ENCODE measurements around the gene ENGASE.

ENGASE gene

GRCh38 chr17:79039886-79040285 is 34.7 kb upstream of the ENGASE start:
- DNase-seq (ENCODE audit: low spot score): no peak

- DNase-seq (ENCODE audit: low spot score): no peak
Measured at GRCh38 chr17:79041041-79041570, 33.5 kb upstream of the ENGASE start.

GRCh38 chr17:79041723-79042420 is 32.8 kb upstream of the ENGASE start:
- DNase-seq (ENCODE audit: low spot score): no peak

DNA sequence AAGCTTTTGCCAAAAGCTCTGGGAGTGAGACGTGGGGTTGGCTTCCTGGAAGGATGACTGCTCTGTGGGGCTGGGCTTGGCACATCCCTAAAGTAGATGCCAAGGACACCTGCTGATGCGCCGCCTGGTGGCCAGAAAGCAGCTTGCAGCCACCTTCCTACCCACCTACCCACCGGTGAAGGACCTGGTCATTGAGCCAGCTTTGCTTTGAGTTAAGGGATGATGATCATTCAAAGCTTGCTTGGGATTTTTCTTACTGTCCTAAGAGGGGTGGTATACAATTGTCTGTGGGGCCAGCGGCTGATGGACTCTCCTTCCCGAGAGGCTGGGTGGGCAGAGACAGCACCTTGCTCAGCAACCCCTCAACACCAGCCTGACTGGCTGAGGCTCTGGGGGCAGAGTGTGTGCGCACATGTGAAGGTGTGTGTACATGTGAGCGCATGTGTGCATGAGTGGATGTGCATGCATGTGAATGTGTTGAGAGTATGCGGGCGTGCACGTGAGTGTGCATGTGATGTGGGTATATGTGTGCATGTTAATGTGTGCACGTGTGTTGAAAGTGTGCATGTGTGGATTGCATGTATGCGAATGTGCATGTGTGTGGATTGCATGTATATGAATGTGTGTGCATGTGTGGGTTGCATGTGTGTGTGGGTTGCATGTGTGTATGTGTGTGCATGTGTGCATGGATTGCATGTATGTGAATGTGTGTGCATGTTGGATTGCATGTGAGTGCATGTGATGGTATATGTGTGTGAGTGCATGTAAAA is 32.0 kb upstream of the ENGASE start:
- no peak for DNase-seq (ENCODE audit: low spot score)

DNA sequence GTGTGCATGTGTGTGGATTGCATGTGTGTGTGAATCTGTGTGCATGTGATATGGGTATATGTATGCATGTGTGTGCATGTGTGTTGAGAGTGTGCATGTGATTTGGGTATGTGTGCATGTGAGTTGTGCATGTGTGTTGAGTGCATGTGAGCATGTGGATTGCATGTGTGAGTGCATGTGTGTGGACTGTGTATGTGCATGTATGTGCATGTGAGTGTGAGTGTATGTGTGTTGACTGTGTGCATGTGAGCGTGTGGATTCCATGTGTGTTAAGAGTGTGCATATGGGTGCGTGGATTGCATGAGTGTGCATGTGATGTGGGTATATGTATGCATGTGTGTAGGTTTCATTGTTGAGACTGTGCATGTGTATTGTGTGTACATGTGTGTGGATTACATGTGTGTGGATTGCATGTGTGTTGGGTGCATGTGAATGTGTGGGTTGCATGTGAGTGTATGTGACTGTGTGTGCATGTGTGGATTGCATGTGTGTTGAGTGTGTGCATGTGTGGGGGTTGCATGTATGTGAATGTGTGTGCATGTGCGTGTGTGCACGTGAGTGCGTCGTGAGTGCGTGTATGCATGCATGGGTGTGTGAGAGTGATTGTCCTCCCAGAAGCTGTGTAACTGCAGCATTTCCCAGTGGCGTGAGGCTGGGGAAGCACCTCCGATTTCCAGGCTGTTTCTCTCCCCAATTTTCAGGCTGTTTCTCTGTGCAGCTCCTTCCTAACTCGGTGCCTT is 31.3 kb upstream of the ENGASE start:
- DNase-seq (ENCODE audit: low spot score): no peak

GRCh38 chr17:79043931-79044320 is 30.7 kb upstream of the ENGASE start:
- DNase-seq (ENCODE audit: low spot score): no peak

GRCh38 chr17:79044462-79044861 is 30.2 kb upstream of the ENGASE start:
- DNase-seq (ENCODE audit: low spot score): no peak

- no peak for DNase-seq (ENCODE audit: low spot score)
Measured at GRCh38 chr17:79045001-79045729, 29.5 kb upstream of the ENGASE start.

DNA sequence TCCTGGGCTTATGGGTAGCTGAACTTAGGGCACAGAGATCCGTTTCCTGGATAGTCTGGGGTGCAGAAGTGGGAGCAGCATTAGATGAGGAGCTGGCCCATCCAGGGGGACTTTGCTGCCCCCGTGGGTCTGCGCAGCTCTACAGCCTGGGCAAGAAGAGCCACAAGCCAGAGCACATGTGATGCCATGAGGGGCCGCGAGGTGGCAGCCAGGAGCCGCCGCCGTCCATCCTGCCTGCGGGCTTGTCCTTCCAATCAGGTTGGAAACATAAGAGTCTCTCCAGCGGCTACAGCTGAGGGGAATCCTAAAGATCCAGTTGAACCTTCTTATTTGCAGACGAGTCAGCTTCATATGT is 28.8 kb upstream of the ENGASE start:
- peak; percentile 87 for DNase-seq (ENCODE audit: low spot score)

GRCh38 chr17:79046197-79046915 is 28.3 kb upstream of the ENGASE start:
- DNase-seq (ENCODE audit: low spot score): no peak

DNA sequence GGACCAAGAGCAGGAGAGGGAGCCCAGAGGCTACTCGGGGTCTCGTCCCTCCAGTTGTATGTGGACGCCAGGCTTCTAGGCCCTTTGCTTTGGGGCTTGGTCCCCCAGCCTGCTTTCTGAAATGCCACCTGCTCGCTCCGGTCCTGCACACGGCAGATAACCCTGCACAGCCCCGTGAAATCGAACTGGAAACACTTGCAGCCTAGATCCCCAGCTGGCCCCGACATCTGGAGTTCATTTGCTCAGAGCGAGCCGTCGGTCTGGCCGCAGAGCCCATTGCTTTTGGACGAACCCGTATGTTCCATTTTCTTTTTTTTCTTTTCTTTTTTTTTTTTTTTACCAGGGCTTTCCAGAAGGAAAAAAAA is 27.7 kb upstream of the ENGASE start:
- DNase-seq (ENCODE audit: low spot score): peak; percentile 84

GRCh38 chr17:79047291-79047920 is 27.2 kb upstream of the ENGASE start:
- no peak for DNase-seq (ENCODE audit: low spot score)

DNA sequence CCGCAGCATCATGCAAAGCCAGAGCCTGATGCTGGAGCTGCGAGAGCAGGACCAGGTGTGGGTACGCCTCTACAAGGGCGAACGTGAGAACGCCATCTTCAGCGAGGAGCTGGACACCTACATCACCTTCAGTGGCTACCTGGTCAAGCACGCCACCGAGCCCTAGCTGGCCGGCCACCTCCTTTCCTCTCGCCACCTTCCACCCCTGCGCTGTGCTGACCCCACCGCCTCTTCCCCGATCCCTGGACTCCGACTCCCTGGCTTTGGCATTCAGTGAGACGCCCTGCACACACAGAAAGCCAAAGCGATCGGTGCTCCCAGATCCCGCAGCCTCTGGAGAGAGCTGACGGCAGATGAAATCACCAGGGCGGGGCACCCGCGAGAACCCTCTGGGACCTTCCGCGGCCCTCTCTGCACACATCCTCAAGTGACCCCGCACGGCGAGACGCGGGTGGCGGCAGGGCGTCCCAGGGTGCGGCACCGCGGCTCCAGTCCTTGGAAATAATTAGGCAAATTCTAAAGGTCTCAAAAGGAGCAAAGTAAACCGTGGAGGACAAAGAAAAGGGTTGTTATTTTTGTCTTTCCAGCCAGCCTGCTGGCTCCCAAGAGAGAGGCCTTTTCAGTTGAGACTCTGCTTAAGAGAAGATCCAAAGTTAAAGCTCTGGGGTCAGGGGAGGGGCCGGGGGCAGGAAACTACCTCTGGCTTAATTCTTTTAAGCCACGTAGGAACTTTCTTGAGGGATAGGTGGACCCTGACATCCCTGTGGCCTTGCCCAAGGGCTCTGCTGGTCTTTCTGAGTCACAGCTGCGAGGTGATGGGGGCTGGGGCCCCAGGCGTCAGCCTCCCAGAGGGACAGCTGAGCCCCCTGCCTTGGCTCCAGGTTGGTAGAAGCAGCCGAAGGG is 26.4 kb upstream of the ENGASE start:
- DNase-seq (ENCODE audit: low spot score): no peak

- DNase-seq (ENCODE audit: low spot score): no peak
Measured at GRCh38 chr17:79048826-79049755, 25.5 kb upstream of the ENGASE start.

- DNase-seq (ENCODE audit: low spot score): no peak
Measured at GRCh38 chr17:79049821-79050220, 24.8 kb upstream of the ENGASE start.

DNA sequence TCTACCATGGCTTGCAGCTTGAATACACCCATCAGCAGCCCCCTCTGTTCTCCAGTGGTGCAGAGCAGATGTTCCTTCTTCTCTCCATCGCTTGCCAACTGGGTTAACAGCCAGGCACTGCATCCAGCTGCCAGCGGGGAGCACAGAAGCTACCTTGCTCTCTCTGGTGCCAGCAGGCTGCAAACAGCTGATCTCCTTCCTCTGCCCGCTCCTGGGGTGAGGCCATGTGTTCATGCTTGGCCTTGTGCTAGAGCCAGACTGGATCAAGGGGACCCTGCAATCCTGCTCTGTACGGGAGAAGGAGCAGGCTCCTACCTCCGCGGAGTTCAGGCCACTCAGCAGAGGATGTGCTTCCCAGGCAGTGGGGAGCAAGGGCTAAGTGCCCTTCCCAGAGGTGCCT is 24.1 kb upstream of the ENGASE start:
- DNase-seq (ENCODE audit: low spot score): no peak

DNA sequence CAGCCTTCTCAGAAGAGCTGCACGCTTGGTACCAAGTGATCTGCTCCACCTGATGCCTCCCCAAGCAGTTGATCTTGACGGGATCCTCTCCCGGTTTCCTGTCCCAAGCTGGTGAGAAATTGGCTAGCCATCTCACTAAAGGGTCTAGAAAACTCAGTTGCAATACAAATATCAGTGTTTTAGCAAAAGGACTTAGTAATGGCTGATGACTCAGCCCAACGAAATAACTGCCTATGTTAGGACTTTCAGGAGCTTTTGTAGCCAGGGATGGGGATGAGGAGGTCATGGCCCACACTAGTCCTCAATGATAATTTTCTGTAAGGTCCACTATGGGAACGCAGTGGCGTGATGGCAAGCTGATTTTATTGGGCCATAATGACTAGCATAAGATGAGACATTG is 23.3 kb upstream of the ENGASE start:
- DNase-seq (ENCODE audit: low spot score): no peak

- DNase-seq (ENCODE audit: low spot score): no peak
Measured at GRCh38 chr17:79052131-79052530, 22.5 kb upstream of the ENGASE start.
